A673 (cell line): ENCODE data around the gene NT5DC2. TPM values are rescaled to one million over a fixed set of nuclear protein-coding genes. Genes with fewer than 3 reads are reported as not detected.

ENCODE experiments used
- BruUV-seq: library from RNA; stranded (reverse); fragments of 400-500 nt; replicated peaks from 2 replicates; lab custom pipeline; 2021; lab: Mats Ljungman, UMichigan
- CTCF ChIA-PET: fragments of 300-600 bp; sonication (Branson Sonifier 250); formaldehyde crosslinking; loops from one replicate; lab custom pipeline; 2022; ENCODE audit warnings: antibody characterized with exemption; lab: Charles Lee
- POLR2A ChIA-PET: fragments of 300-600 bp; sonication (Branson Sonifier 250); formaldehyde crosslinking; loops from one replicate; lab custom pipeline; 2022; ENCODE audit warnings: antibody characterized with exemption; ENCODE audit not compliant: low non-redundant PET; lab: Charles Lee
- DNase-seq: peaks from one replicate; pipeline ENCODE4 v3.0.0-alpha.2; 2015; ENCODE audit warnings: low spot score
- H3K27ac ChIP-seq: fragments of 200-600 bp; sonication (generic); 2 replicates; pipeline ENCODE4 v1.5.1; 2016; ENCODE audit warnings: mixed run types, low read depth, mild to moderate bottlenecking, mixed read lengths, antibody characterized with exemption, low read length; ENCODE audit not compliant: poor library complexity, severe bottlenecking
- H3K27me3 ChIP-seq: fragments of 200-600 bp; sonication (generic); replicated peaks from 2 replicates; pipeline ENCODE4 v1.6.1; 2017; ENCODE audit warnings: mixed run types, low read depth, mild to moderate bottlenecking, mixed read lengths, antibody characterized with exemption, low read length; ENCODE audit not compliant: insufficient read depth, poor library complexity
- H3K36me3 ChIP-seq: fragments of 200-600 bp; sonication (generic); 2 replicates; pipeline ENCODE4 v1.6.1; 2016; ENCODE audit warnings: mixed run types, mild to moderate bottlenecking, mixed read lengths, antibody characterized with exemption, low read length; ENCODE audit not compliant: insufficient read depth, poor library complexity, severe bottlenecking
- H3K4me1 ChIP-seq: fragments of 200-600 bp; sonication (generic); 2 replicates; pipeline ENCODE4 v1.6.1; 2017; ENCODE audit warnings: mixed run types, mild to moderate bottlenecking, mixed read lengths, antibody characterized with exemption, low read length; ENCODE audit not compliant: insufficient read depth, poor library complexity, severe bottlenecking
- H3K4me3 ChIP-seq: fragments of 200-600 bp; sonication (generic); 2 replicates; pipeline ENCODE4 v1.5.1; 2016; ENCODE audit warnings: low read depth, mixed run types, mild to moderate bottlenecking, mixed read lengths, low read length; ENCODE audit not compliant: poor library complexity, severe bottlenecking
- H3K9me3 ChIP-seq: fragments of 200-600 bp; sonication (generic); 2 replicates; pipeline ENCODE4 v1.6.1; 2016; ENCODE audit warnings: mixed run types, low read depth, mild to moderate bottlenecking, mixed read lengths, antibody characterized with exemption, low read length; ENCODE audit not compliant: poor library complexity, severe bottlenecking
- CTCF ChIP-seq: fragments of 300-800, 200-600 bp; sonication (generic); conservative IDR thresholded peaks from 2 replicates; pipeline ENCODE4 v1.5.1; 2017; ENCODE audit warnings: low read depth, mild to moderate bottlenecking, antibody characterized with exemption, low read length, moderate library complexity, mixed read lengths
- EZH2 ChIP-seq: fragments of 200-600 bp; sonication (generic); IDR thresholded peaks from 2 replicates; pipeline ENCODE4 v1.6.1; 2017; ENCODE audit warnings: borderline replicate concordance, low read depth, mild to moderate bottlenecking, mixed read lengths, antibody characterized with exemption, low read length; ENCODE audit not compliant: poor library complexity, severe bottlenecking
- intact Hi-C: fragments of 100-400 bp; cut with micrococcal nuclease; formaldehyde crosslinking; loops from one replicate; pipeline ENCODE4 v1.10.0; 2022; ENCODE audit not compliant: unreplicated experiment
- total RNA-seq: library from RNA; stranded (reverse); gene quantifications from 2 replicates; pipeline ENCODE4 v1.2.3, GENCODE V29; 2021

Gene NT5DC2
- total RNA-seq, 1 experiment from 2014 or later: 108 TPM

GRCh38 chr3:52537726-52538421 lies 4.2 kb upstream of the NT5DC2 start:
- Histone ChIP-seq H3K27ac (no peak overlapping the region), H3K4me3 (peak overlapping the region; percentile 78), H3K4me1 (no peaks in the 10 kb centered on the region), H3K27me3 (no peaks in the 10 kb centered on the region), H3K9me3 (no peaks in the 10 kb centered on the region), H3K36me3 (peaks cover 3% of the 10 kb centered on the region)
- BruUV-seq: no TSS peak
- TF ChIP-seq EZH2 (no peak), CTCF (no peak)
- CTCF ChIA-PET: no interaction called here
- intact Hi-C loops: no loop called here
- POLR2A ChIA-PET: no interaction called here
- DNase-seq: no peak

- intact Hi-C loops: no loop called here
- no peak for DNase-seq
- ChIA-PET CTCF (no interaction called here), POLR2A (no interaction called here)
- peaks cover 3% of the 10 kb centered on the region for H3K36me3 ChIP-seq
- no peak for TF ChIP-seq CTCF
- TF ChIP-seq EZH2: no peak
- TSS peak; percentile 57 for BruUV-seq
- no peaks in the 10 kb centered on the region for H3K4me1 ChIP-seq
- peak overlapping the region; percentile 78 for H3K4me3 ChIP-seq
- H3K27ac ChIP-seq: peak overlapping the region; percentile 79
- no peaks in the 10 kb centered on the region for H3K27me3 ChIP-seq
- H3K9me3 ChIP-seq: no peaks in the 10 kb centered on the region
Observed at GRCh38 chr3:52537165-52537620, 3.5 kb upstream of the NT5DC2 start.

- CTCF ChIA-PET: interaction anchor here (0.6 kb wide), 1 partner anchor 39 kb away, joined by 5 read pairs; no protein-coding TSS in a partner anchor
- H3K36me3 ChIP-seq: peaks cover 2% of the 10 kb centered on the region
- intact Hi-C loops: no loop called here
- peak within 1 kb of the TSS; percentile 78 for H3K4me3 ChIP-seq
- BruUV-seq: no TSS peak
- H3K9me3 ChIP-seq: no peaks in the 10 kb centered on the region
- POLR2A ChIA-PET: interaction anchor here (0.5 kb wide), 1 partner anchor 195 kb away, joined by 10 read pairs; no protein-coding TSS in a partner anchor
- H3K27ac ChIP-seq: peak within 1 kb of the TSS; percentile 79
- peak; percentile 96 for DNase-seq
- no peak for TF ChIP-seq CTCF
- TF ChIP-seq EZH2: no peak
- no peaks in the 10 kb centered on the region for H3K27me3 ChIP-seq
- no peaks in the 10 kb centered on the region for H3K4me1 ChIP-seq
Observed at GRCh38 chr3:52536369-52537164, 2.9 kb upstream of the NT5DC2 start, which contains the start of gene UQCC5. Gene UQCC5 (plus strand): TSS chr3:52536605. CDS start chr3:52536756, 151 bp downstream.
